HCT116 (cell line): ENCODE data around the gene RTTN. TPM values are rescaled to one million over a fixed set of nuclear protein-coding genes. Genes with fewer than 3 reads are reported as not detected.

ENCODE experiments used
- ATAC-seq: fragments of 200-7000 bp; cut with Tn5 transposase; 2 replicates; pipeline ENCODE4 v1.9.1; 2020; ENCODE audit warnings: mild to moderate bottlenecking, moderate library complexity
- BruUV-seq: library from RNA; stranded (reverse); fragments of 400-500 nt; replicated peaks from 2 replicates; lab custom pipeline; 2021; lab: Mats Ljungman, UMichigan
- CTCF ChIA-PET: fragments of 300-600 bp; sonication (Branson Sonifier 250); formaldehyde crosslinking; loops from one replicate; lab custom pipeline; 2021; ENCODE audit warnings: antibody characterized with exemption; lab: Charles Lee
- POLR2A ChIA-PET: fragments of 300-600, 350-600 bp; sonication (Branson Sonifier 250); formaldehyde crosslinking; loops from one replicate; lab custom pipeline; 2021; ENCODE audit warnings: antibody characterized with exemption; lab: Charles Lee
- RAD21 ChIA-PET, 2 experiments: fragments of 300-600 bp; sonication (Branson Sonifier 250); formaldehyde crosslinking; loops; one replicate each; lab custom pipeline; 2023; ENCODE audit warnings: low total read pairs in 2 of 2; ENCODE audit not compliant: uncharacterized antibody in 2 of 2, unreplicated experiment in 2 of 2, low non-redundant PET in 1 of 2; lab: Charles Lee
- DNase-seq: peaks from one replicate; pipeline ENCODE4 v3.0.0-alpha.2; 2010; ENCODE audit warnings: low read depth, low spot score
- H2AFZ ChIP-seq: fragments of 200-600 bp; shearing (Covaris generic), sonication (generic); 2 replicates; pipeline ENCODE4 v1.6.1; 2017; ENCODE audit warnings: low read depth, mixed run types, mixed read lengths, antibody characterized with exemption, low read length; ENCODE audit not compliant: poor library complexity, severe bottlenecking
- H3K27ac ChIP-seq: 2 replicates; pipeline ENCODE4 v1.5.1; 2012; ENCODE audit warnings: low read depth, low read length
- H3K27me3 ChIP-seq: fragments of 200-600 bp; sonication (generic); 2 replicates; pipeline ENCODE4 v1.6.1; 2016; ENCODE audit warnings: mixed run types, low read length, mixed read lengths; ENCODE audit not compliant: insufficient read depth
- H3K36me3 ChIP-seq, 2 experiments: fragments of 200-500 bp in 1 of 2; fragments of 200-600 bp in 1 of 2; sonication (Bioruptor generic) in 1 of 2; sonication (generic) in 1 of 2; 2 replicates each; pipeline versions ENCODE4 v1.5.1 to v1.6.1; 2014 to 2016; ENCODE audit warnings: low read length in 2 of 2, inconsistent platforms in 1 of 2, mixed read lengths in 1 of 2, mixed run types in 1 of 2; ENCODE audit not compliant: insufficient read depth in 2 of 2, control insufficient read depth in 1 of 2
- H3K4me1 ChIP-seq, 2 experiments: fragments of 200-600 bp in 1 of 2; sonication (generic) in 1 of 2; 2 replicates each; pipeline versions ENCODE4 v1.5.1 to v1.6.1; 2012 to 2017; ENCODE audit warnings: low read length in 2 of 2, inconsistent platforms in 1 of 2, mild to moderate bottlenecking in 1 of 2, mixed read lengths in 1 of 2, mixed run types in 1 of 2, moderate library complexity in 1 of 2; ENCODE audit not compliant: insufficient read depth in 2 of 2, control insufficient read depth in 1 of 2
- H3K4me2 ChIP-seq: fragments of 200-600 bp; sonication (generic); 2 replicates; pipeline ENCODE4 v1.6.1; 2017; ENCODE audit warnings: mixed run types, low read length, mixed read lengths
- H3K4me3 ChIP-seq, 2 experiments: fragments of 200-600 bp in 1 of 2; sonication (generic) in 1 of 2; replicated peaks in 1 of 2; 2 replicates each; pipeline ENCODE4 v1.5.1; 2011 to 2016; ENCODE audit warnings: low read length in 2 of 2, control low read depth in 1 of 2, low read depth in 1 of 2, mild to moderate bottlenecking in 1 of 2, mixed read lengths in 1 of 2, mixed run types in 1 of 2
- H3K79me2 ChIP-seq: fragments of 200-600 bp; sonication (generic); 2 replicates; pipeline ENCODE4 v1.6.1; 2017; ENCODE audit warnings: mild to moderate bottlenecking, mixed run types, low read length, moderate library complexity, mixed read lengths; ENCODE audit not compliant: insufficient read depth
- H3K9ac ChIP-seq: fragments of 200-600 bp; sonication (generic); 2 replicates; pipeline ENCODE4 v1.6.1; 2016; ENCODE audit warnings: low read length, mixed read lengths
- H3K9me2 ChIP-seq: fragments of 200-600 bp; sonication (generic), shearing (Covaris generic); 2 replicates; pipeline ENCODE4 v1.6.1; 2017; ENCODE audit warnings: mixed run types, mild to moderate bottlenecking, moderate library complexity; ENCODE audit not compliant: insufficient read depth
- H3K9me3 ChIP-seq, 2 experiments: fragments of 200-500 bp in 1 of 2; fragments of 200-600 bp in 1 of 2; sonication (Bioruptor generic) in 1 of 2; sonication (generic) in 1 of 2; 2 replicates each; pipeline ENCODE4 v1.6.1; 2014 to 2017; ENCODE audit warnings: low read length in 2 of 2, mixed read lengths in 2 of 2, inconsistent platforms in 1 of 2, low read depth in 1 of 2, mild to moderate bottlenecking in 1 of 2, mixed run types in 1 of 2, moderate library complexity in 1 of 2; ENCODE audit not compliant: control insufficient read depth in 1 of 2, insufficient read depth in 1 of 2
- H4K20me1 ChIP-seq: fragments of 200-600 bp; sonication (generic), shearing (Covaris generic); 2 replicates; pipeline ENCODE4 v1.6.1; 2017; ENCODE audit warnings: mixed run types, mild to moderate bottlenecking, moderate library complexity; ENCODE audit not compliant: insufficient read depth
- CBX3 ChIP-seq: IDR thresholded peaks from 2 replicates; pipeline ENCODE4 v1.6.1; 2012; ENCODE audit warnings: low read depth
- ELF1 ChIP-seq: IDR thresholded peaks from 2 replicates; pipeline ENCODE4 v1.6.1; 2012; ENCODE audit warnings: low read depth, borderline replicate concordance
- JUND ChIP-seq: IDR thresholded peaks from 2 replicates; pipeline ENCODE4 v1.6.1; 2012
- POLR2A ChIP-seq: IDR thresholded peaks from 2 replicates; pipeline ENCODE4 v1.7.0; 2011; ENCODE audit warnings: borderline replicate concordance; ENCODE audit not compliant: insufficient read depth, insufficient read length; ENCODE audit errors: extremely low read depth
- RAD21 ChIP-seq: IDR thresholded peaks from 2 replicates; pipeline ENCODE4 v1.6.1; 2012; ENCODE audit warnings: low read depth, mild to moderate bottlenecking
- SIN3A ChIP-seq: IDR thresholded peaks from 2 replicates; pipeline ENCODE4 v1.6.1; 2012; ENCODE audit warnings: low read depth
- TCF7L2 ChIP-seq: IDR thresholded peaks from 2 replicates; pipeline ENCODE4 v1.7.0; 2011; ENCODE audit warnings: borderline replicate concordance, inconsistent platforms; ENCODE audit not compliant: insufficient read depth, insufficient read length; ENCODE audit errors: extremely low read depth
- YY1 ChIP-seq: IDR thresholded peaks from 2 replicates; pipeline ENCODE4 v1.6.1; 2011; ENCODE audit warnings: low read length, low read depth, moderate library complexity, mild to moderate bottlenecking; ENCODE audit not compliant: insufficient replicate concordance; ENCODE audit errors: extremely low read depth
- ZFX ChIP-seq: fragments of 450-650 bp; IDR thresholded peaks from 2 replicates; pipeline ENCODE4 v1.6.1; 2017
- intact Hi-C: fragments of 100-400 bp; cut with micrococcal nuclease; formaldehyde crosslinking; loops from 2 replicates; pipeline ENCODE4 v1.10.0; 2022
- total RNA-seq: library from RNA; stranded (reverse); gene quantifications from one replicate; pipeline ENCODE4 v1.2.1, GENCODE V29; 2021; ENCODE audit not compliant: unreplicated experiment
- TF ChIP-seq, protein P1 (sequence below), 3 experiments: fragments of 200-600 bp in 1 of 3; sonication (generic) in 1 of 3; IDR thresholded peaks in 2 of 3; conservative IDR thresholded peaks in 1 of 3; 2 replicates each; pipeline ENCODE4 v1.5.1; 2012 to 2017; ENCODE audit warnings: low read depth in 2 of 3, low read length in 2 of 3, antibody characterized with exemption in 1 of 3, borderline replicate concordance in 1 of 3, control low read depth in 1 of 3, mild to moderate bottlenecking in 1 of 3, mixed read lengths in 1 of 3, mixed run types in 1 of 3, moderate library complexity in 1 of 3; ENCODE audit not compliant: insufficient read depth in 1 of 3
- TF ChIP-seq, protein P2 (sequence below): IDR thresholded peaks from 2 replicates; pipeline ENCODE4 v1.6.1; 2012

Gene RTTN
- total RNA-seq, 1 experiment from 2014 or later = 41.2 TPM

DNA sequence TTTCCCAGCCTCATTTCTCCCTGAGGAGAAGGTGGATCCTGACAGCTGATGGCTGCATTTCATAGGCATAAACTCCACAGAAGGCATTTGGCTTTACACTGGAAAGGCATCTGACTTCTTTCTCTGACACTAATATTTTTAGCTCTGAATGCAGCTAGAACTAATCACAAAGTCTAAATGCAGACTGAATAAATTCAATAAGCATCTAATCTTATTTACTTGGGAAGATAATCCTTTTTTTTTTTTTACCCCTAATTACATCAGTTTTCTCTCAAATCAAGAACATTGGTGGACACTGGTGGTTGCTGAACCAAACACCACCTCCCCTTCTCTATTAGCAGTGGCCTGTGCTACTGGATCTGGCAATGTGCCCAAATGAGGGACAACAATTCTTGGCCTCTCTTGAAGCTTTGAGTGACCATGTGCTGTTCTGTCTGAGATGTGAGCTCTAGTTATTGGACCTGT is 206.9 kb downstream of the RTTN start:
- CTCF ChIA-PET = no interaction called here
- Histone ChIP-seq H3K36me3 (peaks cover 2 to 5% of the 10 kb centered on the region in 2 experiments; a peak in 1 of 4 replicates), H2AFZ (no peak overlapping the region), H3K27me3 (no peaks in the 10 kb centered on the region), H3K79me2 (no peaks in the 10 kb centered on the region), H3K4me1 (0 out of 4 replicates have a peak, but pooled peaks cover 0 to 2% of the 10 kb centered on the region in 2 experiments), H3K9ac (no peak overlapping the region), H3K4me2 (no peak overlapping the region), H3K27ac (no peak overlapping the region), H4K20me1 (no peaks in the 10 kb centered on the region), H3K9me2 (no peaks in the 10 kb centered on the region), H3K4me3 (no peak overlapping the region), H3K9me3 (no peaks in the 10 kb centered on the region)
- TF ChIP-seq, protein P1, sequence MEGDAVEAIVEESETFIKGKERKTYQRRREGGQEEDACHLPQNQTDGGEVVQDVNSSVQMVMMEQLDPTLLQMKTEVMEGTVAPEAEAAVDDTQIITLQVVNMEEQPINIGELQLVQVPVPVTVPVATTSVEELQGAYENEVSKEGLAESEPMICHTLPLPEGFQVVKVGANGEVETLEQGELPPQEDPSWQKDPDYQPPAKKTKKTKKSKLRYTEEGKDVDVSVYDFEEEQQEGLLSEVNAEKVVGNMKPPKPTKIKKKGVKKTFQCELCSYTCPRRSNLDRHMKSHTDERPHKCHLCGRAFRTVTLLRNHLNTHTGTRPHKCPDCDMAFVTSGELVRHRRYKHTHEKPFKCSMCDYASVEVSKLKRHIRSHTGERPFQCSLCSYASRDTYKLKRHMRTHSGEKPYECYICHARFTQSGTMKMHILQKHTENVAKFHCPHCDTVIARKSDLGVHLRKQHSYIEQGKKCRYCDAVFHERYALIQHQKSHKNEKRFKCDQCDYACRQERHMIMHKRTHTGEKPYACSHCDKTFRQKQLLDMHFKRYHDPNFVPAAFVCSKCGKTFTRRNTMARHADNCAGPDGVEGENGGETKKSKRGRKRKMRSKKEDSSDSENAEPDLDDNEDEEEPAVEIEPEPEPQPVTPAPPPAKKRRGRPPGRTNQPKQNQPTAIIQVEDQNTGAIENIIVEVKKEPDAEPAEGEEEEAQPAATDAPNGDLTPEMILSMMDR (IDR thresholded peaks at IDR 0.05 in 2 of 3, conservative IDR thresholded peaks at IDR 0.05 in 1 of 3; ENCODE audit: borderline replicate concordance in 1 of 3, insufficient read depth in 1 of 3, low read depth in 2 of 3, low read length in 2 of 3) = no peak
- TF ChIP-seq JUND (no peak), TCF7L2 (no peak), POLR2A (no peak), ELF1 (no peak), SIN3A (no peak), RAD21 (no peak), CBX3 (no peak), YY1 (no peak), ZFX (no peak)
- TF ChIP-seq, protein P2, sequence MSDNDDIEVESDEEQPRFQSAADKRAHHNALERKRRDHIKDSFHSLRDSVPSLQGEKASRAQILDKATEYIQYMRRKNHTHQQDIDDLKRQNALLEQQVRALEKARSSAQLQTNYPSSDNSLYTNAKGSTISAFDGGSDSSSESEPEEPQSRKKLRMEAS = no peak
- intact Hi-C loops = no loop called here
- POLR2A ChIA-PET = no interaction called here
- no peak for DNase-seq
- no TSS peak for BruUV-seq
- RAD21 ChIA-PET = no interaction called here
- ATAC-seq = no peak
